Gastroesophageal sphincter (tissue), 4 donors: ENCODE measurements around the gene CELSR2. TPM values are rescaled to one million over a fixed set of nuclear protein-coding genes. Genes with fewer than 3 reads are reported as not detected.

ENCODE experiments used
- ATAC-seq: fragments of 150-250 bp; one replicate; pipeline ENCODE4 v1.9.1; 2016; ENCODE audit warnings: mild to moderate bottlenecking, moderate library complexity
- H3K27ac ChIP-seq, 4 donors: fragments of 200-600 bp; sonication (generic) in 3 of 4; 1 replicate in 3 of 4; 2 replicates in 1 of 4; pipeline ENCODE4 v1.5.1; 2016 to 2019
- H3K27me3 ChIP-seq: fragments of 200-600 bp; sonication (generic); one replicate; pipeline ENCODE4 v1.5.1; 2019
- H3K36me3 ChIP-seq, 2 donors: fragments of 200-600 bp; sonication (generic); one replicate each; pipeline ENCODE4 v1.5.1; 2019; ENCODE audit warnings: control low read depth in 1 of 2
- H3K4me1 ChIP-seq, 3 donors: fragments of 200-600 bp; sonication (generic); 1 replicate in 2 of 3; 2 replicates in 1 of 3; pipeline ENCODE4 v1.5.1; 2016 to 2019; ENCODE audit warnings: control low read depth in 2 of 3
- H3K4me3 ChIP-seq, 2 donors: fragments of 200-600 bp; sonication (generic); one replicate each; pipeline ENCODE4 v1.5.1; 2019; ENCODE audit warnings: mild to moderate bottlenecking in 1 of 2, moderate library complexity in 1 of 2
- H3K9me3 ChIP-seq, 3 donors: fragments of 200-600 bp; sonication (generic); one replicate each; pipeline ENCODE4 v1.5.1; 2017 to 2019; ENCODE audit warnings: control low read depth in 2 of 3
- EP300 ChIP-seq: sonication (generic); formaldehyde crosslinking; IDR thresholded peaks from one replicate; pipeline ENCODE4 v1.6.1; 2017; ENCODE audit warnings: antibody characterized with exemption, mild to moderate bottlenecking
- POLR2A ChIP-seq, 2 donors: fragments of 450-650 bp; IDR thresholded peaks; one replicate each; pipeline ENCODE4 v1.6.1; 2017; ENCODE audit warnings: antibody characterized with exemption in 2 of 2, mild to moderate bottlenecking in 2 of 2, moderate library complexity in 1 of 2
- POLR2AphosphoS5 ChIP-seq: sonication (generic); formaldehyde crosslinking; IDR thresholded peaks from one replicate; pipeline ENCODE4 v1.6.1; 2017; ENCODE audit warnings: antibody characterized with exemption
- WGBS, 2 donors: methylation state at CpG; one replicate each; pipeline ENCODE4 v1.1.5; 2018; ENCODE audit warnings: low coverage in 1 of 2; 5-methylcytosine and 5-hydroxymethylcytosine counted together
- total RNA-seq, 4 donors: library from RNA; depleted of rRNA; stranded (reverse); fragments of >200 nt; gene quantifications; one replicate each; pipeline ENCODE4 v1.1.0, GENCODE V29; 2016
- TF ChIP-seq, protein P1 (sequence below), 4 experiments: fragments of 200-600 bp in 2 of 4; fragments of 450-650 bp in 2 of 4; sonication (generic) in 1 of 4; IDR thresholded peaks; one replicate each; pipeline ENCODE4 v1.5.1; 2017 to 2019; ENCODE audit warnings: antibody characterized with exemption in 4 of 4, mild to moderate bottlenecking in 2 of 4, moderate library complexity in 2 of 4

CELSR2 gene
- total RNA-seq, 4 donors from 2014 or later, result 5.7 to 18.6 (median 9.1) TPM

DNA sequence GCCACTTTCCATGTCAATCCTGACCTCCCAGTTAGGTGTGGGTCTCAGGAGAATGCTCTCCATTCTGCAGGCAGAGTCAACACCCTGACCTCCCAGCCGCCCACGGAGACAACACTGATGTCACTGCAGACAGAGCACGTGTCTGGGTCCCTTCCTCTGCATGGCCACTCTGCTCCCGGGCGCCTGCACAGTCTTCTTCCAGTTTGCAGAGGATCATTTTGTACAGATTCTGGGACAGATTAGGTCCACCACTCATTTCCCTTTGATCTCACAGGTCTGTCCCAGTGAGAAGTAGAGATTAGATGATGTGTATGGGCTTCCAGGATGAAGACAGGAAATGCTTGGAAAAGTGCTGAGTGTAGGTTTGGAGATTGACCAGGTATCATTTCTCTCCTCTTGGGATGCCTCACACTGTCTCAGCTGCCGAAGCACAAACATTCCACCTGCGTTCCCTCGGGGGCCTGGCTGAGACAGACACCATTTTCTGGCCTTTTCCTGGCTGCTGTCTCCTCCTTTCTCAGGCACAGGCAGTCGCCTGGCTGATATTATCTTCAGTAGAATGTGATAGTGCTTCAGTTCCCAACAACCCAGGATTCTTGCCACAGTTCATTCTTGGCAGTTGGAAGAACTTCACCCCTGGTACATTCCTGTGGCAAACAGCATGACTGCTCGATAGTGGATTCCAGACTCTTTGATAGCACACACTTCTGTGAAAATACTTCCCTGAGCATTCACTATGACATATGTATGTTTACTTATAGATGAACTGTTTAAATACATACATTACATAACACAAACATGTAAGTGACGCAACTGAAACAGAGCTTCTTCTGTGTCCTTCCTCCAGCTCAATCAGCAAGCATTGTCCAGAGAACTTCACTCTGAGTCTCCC is 49.6 kb downstream of the CELSR2 start:
- peaks cover 5 to 33% (median 15%) of the 10 kb centered on the region in 3 donors for H3K4me1 ChIP-seq
- no peaks in the 10 kb centered on the region for H3K27me3 ChIP-seq
- no peak overlapping the region for H3K4me3 ChIP-seq
- H3K27ac ChIP-seq, result peak overlapping the region; percentile 9 to 80 (median 71)
- ATAC-seq, result peak; percentile 55
- H3K9me3 ChIP-seq, result no peaks in the 10 kb centered on the region
- H3K36me3 ChIP-seq, result no peaks in the 10 kb centered on the region
- no peak for TF ChIP-seq POLR2AphosphoS5
- TF ChIP-seq, protein P1, sequence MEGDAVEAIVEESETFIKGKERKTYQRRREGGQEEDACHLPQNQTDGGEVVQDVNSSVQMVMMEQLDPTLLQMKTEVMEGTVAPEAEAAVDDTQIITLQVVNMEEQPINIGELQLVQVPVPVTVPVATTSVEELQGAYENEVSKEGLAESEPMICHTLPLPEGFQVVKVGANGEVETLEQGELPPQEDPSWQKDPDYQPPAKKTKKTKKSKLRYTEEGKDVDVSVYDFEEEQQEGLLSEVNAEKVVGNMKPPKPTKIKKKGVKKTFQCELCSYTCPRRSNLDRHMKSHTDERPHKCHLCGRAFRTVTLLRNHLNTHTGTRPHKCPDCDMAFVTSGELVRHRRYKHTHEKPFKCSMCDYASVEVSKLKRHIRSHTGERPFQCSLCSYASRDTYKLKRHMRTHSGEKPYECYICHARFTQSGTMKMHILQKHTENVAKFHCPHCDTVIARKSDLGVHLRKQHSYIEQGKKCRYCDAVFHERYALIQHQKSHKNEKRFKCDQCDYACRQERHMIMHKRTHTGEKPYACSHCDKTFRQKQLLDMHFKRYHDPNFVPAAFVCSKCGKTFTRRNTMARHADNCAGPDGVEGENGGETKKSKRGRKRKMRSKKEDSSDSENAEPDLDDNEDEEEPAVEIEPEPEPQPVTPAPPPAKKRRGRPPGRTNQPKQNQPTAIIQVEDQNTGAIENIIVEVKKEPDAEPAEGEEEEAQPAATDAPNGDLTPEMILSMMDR (IDR thresholded peaks at IDR 0.05), result no peak
- no peak for TF ChIP-seq EP300
- TF ChIP-seq POLR2A (IDR thresholded peaks at IDR 0.05), result no peak
- 27 to 31% methylated on average over 5 to 7 of the region's 11 CpGs for WGBS, 2 donors

DNA sequence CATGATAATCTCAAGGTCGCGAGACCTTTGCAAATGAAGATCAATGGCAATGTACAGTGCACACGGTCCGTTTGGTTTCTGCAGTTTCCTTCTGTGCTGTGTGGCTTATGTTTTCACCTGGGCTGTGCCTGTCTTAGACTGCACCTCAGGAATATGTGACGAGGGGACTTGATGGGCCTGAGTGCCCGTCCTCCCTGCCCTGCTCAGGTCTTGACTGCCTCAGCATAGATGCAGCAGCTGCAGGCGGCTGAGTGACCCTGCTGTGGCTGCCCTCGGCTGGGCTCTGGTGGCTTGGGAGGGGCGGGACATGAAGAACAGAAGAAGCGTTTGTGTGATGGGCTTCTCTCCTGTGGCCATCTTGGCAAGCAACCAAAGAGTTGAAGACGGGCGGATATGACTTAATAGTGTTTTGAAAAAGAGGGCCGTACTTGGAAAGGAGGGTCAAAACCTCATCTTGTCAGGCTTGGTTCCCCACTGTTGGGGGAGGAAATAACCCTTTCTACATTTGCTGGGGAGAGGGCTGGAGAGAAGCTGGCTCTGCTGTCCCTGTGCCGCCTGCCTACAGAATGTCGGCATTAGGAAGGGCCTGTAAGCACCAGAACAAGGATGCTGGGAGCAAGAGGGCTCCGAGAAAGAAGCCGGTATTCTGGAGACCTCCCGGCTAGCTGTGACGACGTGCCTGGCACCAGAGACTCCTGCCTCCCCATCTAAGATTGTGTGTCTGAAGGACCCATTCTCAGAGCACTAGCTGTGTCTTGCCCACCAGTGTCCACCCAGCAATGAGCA is 50.4 kb downstream of the CELSR2 start:
- ATAC-seq, result peak; percentile 29
- Histone ChIP-seq H3K9me3 (no peaks in the 10 kb centered on the region), H3K4me3 (no peak overlapping the region), H3K36me3 (no peaks in the 10 kb centered on the region), H3K4me1 (peaks cover 5 to 42% (median 19%) of the 10 kb centered on the region in 3 donors), H3K27me3 (no peaks in the 10 kb centered on the region), H3K27ac (peak overlapping the region in 3 of 4 donors; percentile 67 to 80 (median 75))
- TF ChIP-seq EP300 (no peak), POLR2AphosphoS5 (no peak), POLR2A (IDR thresholded peaks at IDR 0.05) (no peak)
- TF ChIP-seq, protein P1 (IDR thresholded peaks at IDR 0.05), result no peak
- 52 to 59% methylated on average over 4 to 7 of the region's 20 CpGs for WGBS, 2 donors

DNA sequence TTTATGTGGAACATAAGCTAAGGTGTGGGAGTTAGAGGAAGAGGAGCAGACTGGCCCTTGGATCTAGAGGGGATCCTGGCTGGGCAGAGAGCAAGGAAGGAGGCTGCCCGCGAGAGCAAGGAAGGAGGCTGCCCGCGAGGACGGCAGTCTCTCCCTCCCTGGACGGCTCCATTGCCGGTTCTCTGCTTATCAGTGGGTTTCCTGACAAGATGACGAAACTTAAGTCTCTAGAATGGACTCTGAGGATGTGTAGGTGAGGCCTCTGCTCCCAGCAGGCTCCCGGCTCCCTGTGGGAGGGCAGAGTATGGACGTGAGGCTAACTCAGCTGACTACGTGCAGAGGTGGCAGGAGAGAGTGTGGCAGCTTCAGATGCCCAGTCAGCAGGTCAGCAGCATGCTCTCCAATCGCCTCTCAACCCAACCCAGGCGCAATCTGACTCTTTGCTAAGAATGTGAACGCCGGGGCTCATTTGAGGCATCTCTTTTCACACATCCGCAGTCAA is 51.4 kb downstream of the CELSR2 start:
- WGBS, 2 donors, result 58 to 85% methylated on average over 2 to 12 of the region's 16 CpGs
- H3K27ac ChIP-seq, result peak overlapping the region in 2 of 4 donors; percentile 75 to 80
- H3K4me1 ChIP-seq, result peaks cover 10 to 51% (median 22%) of the 10 kb centered on the region in 3 donors
- H3K9me3 ChIP-seq, result no peaks in the 10 kb centered on the region
- ATAC-seq, result no peak
- TF ChIP-seq POLR2AphosphoS5 (no peak), POLR2A (IDR thresholded peaks at IDR 0.05) (no peak), EP300 (no peak)
- TF ChIP-seq, protein P1 (IDR thresholded peaks at IDR 0.05), result no peak
- no peaks in the 10 kb centered on the region for H3K36me3 ChIP-seq
- no peak overlapping the region for H3K4me3 ChIP-seq
- no peaks in the 10 kb centered on the region for H3K27me3 ChIP-seq

DNA sequence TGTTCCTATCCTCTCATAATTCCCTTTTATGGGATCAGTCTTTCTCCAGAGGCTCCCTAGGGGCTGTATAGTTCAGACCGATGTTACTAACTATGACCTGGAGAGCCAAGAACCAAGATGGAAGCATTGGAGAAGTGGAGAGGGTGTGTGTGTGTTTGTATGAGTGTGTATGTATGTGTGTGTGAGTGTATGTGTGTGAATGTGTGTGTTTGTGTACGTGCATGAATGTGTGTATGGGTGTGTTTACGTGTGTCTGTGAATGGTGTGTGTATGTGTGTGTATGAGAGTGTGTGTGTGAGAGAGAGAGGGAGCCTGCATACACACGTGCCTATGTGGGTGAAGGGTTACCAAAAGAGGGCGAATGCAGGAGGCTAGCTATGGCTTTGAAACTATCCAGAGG is 52.5 kb downstream of the CELSR2 start:
- H3K4me1 ChIP-seq, result peaks cover 10 to 63% (median 23%) of the 10 kb centered on the region in 3 donors
- 92 to 100% methylated on average over 4 to 5 of the region's 5 CpGs for WGBS, 2 donors
- no peak for ATAC-seq

More for the DNA sequence above, 52.5 kb downstream of the CELSR2 start:
- TF ChIP-seq POLR2AphosphoS5 (no peak), POLR2A (IDR thresholded peaks at IDR 0.05) (no peak), EP300 (no peak)
- TF ChIP-seq, protein P1 (IDR thresholded peaks at IDR 0.05), result no peak
- Histone ChIP-seq H3K27ac (no peak overlapping the region), H3K9me3 (no peaks in the 10 kb centered on the region), H3K36me3 (no peaks in the 10 kb centered on the region), H3K4me3 (no peak overlapping the region), H3K27me3 (no peaks in the 10 kb centered on the region)
